GM12891 (cell line): Measurements from ENCODE around the gene CTCF.
"Not testable (repeated sequence)": the region's sequence is repeated elsewhere in the genome, so short reads cannot be mapped to it uniquely, and the experiment has no call there.

Source experiments
- DNase-seq: peaks from one replicate; pipeline ENCODE4 v3.0.0; 2011; ENCODE audit warnings: low spot score; ENCODE audit not compliant: insufficient read length
- FAIRE-seq: peaks from 2 replicates; lab custom pipeline; 2011; peaks lifted over from hg19 to GRCh38; lab: Jason Lieb, UNC
- PAX5 ChIP-seq: IDR thresholded peaks from 2 replicates; pipeline ENCODE4 v1.6.1; 2011; ENCODE audit warnings: low read length, moderate library complexity, mild to moderate bottlenecking; ENCODE audit not compliant: insufficient read depth, severe bottlenecking
- POLR2A ChIP-seq: IDR thresholded peaks from 2 replicates; pipeline ENCODE4 v1.6.1; 2011; ENCODE audit warnings: low read depth, low read length, control low read depth
- POLR2AphosphoS5 ChIP-seq: IDR thresholded peaks from 2 replicates; pipeline ENCODE4 v1.6.1; 2011; ENCODE audit warnings: low read depth, low read length, control low read depth
- POU2F2 ChIP-seq: IDR thresholded peaks from 2 replicates; pipeline ENCODE4 v1.6.1; 2011; ENCODE audit warnings: low read depth, mild to moderate bottlenecking, control low read depth, low read length, moderate library complexity
- SPI1 ChIP-seq: IDR thresholded peaks from 2 replicates; pipeline ENCODE4 v1.6.1; 2011; ENCODE audit warnings: low read depth, low read length, control low read depth
- TAF1 ChIP-seq: IDR thresholded peaks from 2 replicates; pipeline ENCODE4 v1.6.1; 2011; ENCODE audit warnings: low read depth, low read length, control low read depth

Gene CTCF

GRCh38 chr16:67526149-67526791 is 36.1 kb upstream of the CTCF start:
- no peak for FAIRE-seq
- TF ChIP-seq TAF1 (no peak), SPI1 (no peak), POLR2A (no peak), PAX5 (no peak), POU2F2 (no peak), POLR2AphosphoS5 (no peak)

GRCh38 chr16:67528222-67528869 is 34.0 kb upstream of the CTCF start, which contains the start of gene RIPOR1:
TSS of gene RIPOR1 (plus strand) at chr16:67528829. CDS start at chr16:67538447, 9,618 bp downstream.
- FAIRE-seq: no peak
- peak; percentile 66 for DNase-seq
- TF ChIP-seq POU2F2 (no peak), POLR2A (no peak), TAF1 (no peak), PAX5 (no peak), POLR2AphosphoS5 (no peak), SPI1 (no peak)

More at GRCh38 chr16:67526149-67526791, 36.1 kb upstream of the CTCF start:
- DNase-seq: no peak

DNA sequence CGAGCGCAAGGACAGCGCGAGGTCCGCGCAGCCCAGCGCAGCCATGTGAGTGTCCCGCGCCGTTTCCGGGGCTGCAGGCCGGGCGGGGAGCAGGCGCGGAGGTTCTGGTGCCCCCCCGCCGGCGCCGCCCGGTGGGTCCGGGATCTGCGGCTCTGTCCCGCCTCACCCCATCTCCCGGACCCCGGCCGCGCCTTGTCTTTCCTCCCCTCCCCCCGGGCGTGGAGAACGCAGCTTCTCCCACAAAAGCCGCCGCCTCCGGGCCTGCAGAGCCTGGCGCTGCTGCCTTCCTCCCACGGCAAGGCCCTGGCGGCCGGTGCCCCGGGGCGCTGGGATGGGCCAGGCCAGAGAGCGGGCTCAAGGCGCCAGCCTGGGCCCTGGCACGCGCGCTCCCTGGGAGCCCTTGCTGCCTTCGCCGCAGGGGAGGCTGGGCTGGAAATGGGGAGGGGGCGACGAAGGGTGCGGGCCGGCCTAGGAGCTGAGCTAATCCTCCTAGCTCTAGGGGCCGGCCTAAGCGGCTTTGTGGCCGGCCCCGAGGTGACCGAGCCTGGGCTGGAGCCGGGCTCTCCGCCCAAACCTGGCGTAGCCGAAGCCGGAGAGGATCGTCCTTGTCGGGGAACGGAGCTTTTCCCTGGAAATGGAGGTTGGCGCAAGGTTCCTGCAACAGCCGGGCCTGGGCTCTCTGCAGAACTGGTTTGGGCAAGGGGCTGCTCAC is 33.3 kb upstream of the CTCF start:
- no peak for DNase-seq
- FAIRE-seq: no peak
- TF ChIP-seq POLR2AphosphoS5: no peak
- TF ChIP-seq PAX5: no peak
- TF ChIP-seq POLR2A: no peak
- no peak for TF ChIP-seq POU2F2
- no peak for TF ChIP-seq SPI1
- TF ChIP-seq TAF1: no peak

DNA sequence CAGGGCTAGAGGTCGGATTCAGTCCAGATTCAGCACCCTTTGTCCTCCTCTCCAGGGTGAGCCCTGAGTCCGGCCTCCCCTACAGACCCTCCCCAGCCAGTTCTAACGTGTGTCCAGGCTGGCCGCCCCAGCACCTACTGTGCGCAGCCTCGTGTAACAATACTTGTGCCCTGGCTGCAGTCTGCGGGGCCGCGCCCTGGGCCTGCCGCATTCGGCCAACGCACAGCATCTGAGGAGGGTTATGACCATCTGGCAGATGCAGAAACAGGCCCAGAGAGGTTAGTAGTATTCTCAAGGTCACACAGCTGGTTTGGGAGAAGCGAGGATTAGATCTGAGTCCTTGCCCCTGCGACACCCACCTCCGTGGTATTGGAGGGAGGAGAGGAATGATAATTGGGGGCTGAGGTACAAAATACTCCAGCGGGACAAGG is 32.7 kb upstream of the CTCF start:
- peak; percentile 76 for FAIRE-seq
- no peak for DNase-seq
- TF ChIP-seq POLR2A: no peak
- TF ChIP-seq PAX5: no peak

DNA sequence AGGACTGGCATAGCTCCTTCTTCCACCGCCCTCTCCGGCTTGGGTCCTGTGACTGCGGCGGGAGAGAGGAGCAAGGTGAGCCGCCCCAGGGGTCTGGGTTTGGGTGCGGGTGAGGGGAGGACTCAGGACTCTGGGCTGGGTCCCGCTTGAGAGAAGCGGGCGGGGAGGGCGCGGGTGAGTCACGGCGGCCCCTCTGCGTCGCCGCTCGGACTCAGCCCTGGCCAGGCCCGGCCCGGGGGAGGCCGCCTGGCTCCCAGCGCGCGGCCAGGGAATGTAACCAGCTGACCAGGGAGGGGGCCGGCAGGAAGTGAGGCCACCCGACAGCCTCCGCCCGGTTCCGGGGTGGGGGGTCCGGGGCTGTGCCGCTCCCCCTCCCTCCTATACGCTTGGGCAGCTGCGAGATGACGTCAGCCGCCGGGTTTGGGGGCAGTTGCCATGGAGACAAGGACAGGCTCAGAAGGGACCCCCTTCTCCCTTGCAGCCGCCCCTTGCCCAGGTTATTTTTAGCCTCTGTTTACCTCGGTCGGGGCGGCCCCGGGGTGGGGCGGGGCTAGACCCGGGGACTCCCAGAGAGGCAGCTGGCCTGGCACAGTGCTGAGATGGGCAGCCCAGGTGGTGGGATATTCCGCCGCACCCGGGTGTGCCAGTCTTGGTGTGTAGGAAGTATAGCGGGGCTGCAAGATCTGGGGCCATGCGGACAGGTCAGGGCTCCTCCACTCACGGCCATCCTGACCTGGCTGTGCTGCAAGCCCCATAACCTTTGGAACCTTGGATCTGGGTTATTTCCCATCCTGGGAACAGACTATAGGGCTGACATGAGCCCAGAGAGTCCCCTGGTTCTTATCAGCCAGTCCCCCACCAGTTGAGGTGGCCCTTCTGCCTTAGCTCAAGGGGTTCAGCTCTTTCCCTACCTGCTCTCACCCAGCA is 32.0 kb upstream of the CTCF start:
- DNase-seq: no peak
- TF ChIP-seq TAF1 (no peak), PAX5 (no peak), POU2F2 (no peak), SPI1 (no peak), POLR2A (no peak), POLR2AphosphoS5 (no peak)
- no peak for FAIRE-seq

DNA sequence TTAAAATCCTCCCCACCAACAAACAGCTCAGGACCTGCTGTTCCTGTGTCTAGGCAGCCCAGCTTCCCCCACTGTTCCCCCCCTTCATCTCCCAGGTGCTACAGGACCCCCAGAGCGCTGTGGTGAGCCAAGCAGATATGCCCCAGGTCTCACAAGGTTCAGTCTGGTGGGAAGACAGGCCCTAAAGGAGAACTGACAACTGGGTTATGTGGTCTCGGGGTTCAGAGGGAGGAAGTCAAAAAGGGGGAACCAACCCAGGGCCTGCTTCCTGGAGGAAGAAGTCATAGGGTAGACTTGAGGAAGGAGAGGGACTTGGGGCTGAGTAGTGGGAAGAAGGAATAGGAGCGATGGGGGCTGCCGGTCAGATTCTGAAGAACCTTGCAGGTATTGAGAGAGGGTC is 31.1 kb upstream of the CTCF start:
- FAIRE-seq (no peak), DNase-seq (no peak)
- no peak for TF ChIP-seq TAF1
- TF ChIP-seq POLR2A: no peak
- TF ChIP-seq POU2F2: no peak
- no peak for TF ChIP-seq POLR2AphosphoS5
- TF ChIP-seq SPI1: peak; percentile 81

DNA sequence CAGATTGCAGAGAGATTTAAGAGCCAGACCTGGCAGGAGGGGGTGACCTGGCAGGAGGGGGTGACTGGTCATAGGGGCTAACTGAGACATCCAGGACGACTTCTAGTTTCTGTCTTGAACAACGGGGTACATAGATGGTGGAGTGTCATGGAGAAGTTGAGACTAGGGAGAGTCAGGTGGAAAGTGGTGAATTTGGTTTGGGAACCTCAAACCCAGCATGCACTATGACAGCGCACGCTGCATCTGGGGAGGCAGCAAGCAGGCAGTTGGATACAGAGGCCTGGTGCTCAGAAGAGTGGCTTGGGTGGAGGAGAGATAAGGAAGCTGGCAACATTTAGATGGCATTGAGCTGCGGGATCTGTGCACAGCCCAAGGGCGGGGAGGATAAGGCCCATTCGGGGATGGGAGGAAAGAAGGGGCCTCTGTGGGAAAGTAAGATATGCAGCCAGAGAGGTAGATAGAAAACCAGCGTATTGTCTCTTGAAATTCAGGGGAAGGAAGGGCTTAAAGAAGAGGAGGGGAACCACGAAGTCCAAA is 29.2 kb upstream of the CTCF start:
- TF ChIP-seq POLR2AphosphoS5: no peak
- DNase-seq (no peak), FAIRE-seq (no peak)

DNA sequence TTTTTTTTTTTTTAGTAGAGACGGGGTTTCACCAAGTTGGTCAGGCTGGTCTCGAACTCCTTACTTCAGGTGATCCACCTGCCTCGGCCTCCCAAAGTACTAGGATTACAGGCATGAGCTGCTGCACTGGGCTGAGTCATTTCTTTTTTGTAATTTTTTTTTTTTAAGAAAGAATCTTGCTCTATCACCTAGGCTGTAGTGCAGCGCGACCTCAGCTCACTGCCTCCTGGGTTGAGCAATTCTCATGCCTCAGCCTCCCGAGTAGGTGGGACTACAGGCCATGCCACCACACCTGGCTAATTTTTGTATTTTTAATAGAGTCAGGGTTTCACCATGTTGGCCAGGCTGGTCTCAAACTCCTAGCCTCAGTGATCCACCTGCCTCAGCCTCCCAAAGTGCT is 28.3 kb upstream of the CTCF start:
- FAIRE-seq, DNase-seq: not testable (repeated sequence)

DNA sequence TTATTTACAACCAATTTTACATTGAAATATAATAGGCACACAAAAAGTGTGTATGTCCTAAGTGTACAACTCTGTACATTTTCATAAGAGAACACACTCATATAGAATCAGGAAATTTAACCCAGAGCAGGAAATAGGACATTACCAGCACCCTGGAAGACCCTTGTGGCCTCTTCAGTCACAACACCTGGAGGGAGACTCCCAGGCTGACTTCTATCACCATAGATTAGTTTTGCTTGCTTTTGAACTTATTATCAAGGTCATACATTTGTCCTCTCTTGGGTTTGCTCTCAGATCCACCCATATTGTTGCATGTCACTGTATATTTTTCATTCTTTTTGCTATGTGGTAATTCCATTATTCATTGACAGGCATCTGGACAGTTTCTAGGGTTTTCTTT is 27.9 kb upstream of the CTCF start:
- FAIRE-seq (no peak), DNase-seq (no peak)
- TF ChIP-seq PAX5 (no peak), SPI1 (no peak), POLR2AphosphoS5 (no peak), TAF1 (no peak), POU2F2 (no peak), POLR2A (no peak)
